ENCODE measurements around the gene EYA2.

EYA2 gene

GRCh38 chr20:47042464-47042863 lies 147.8 kb downstream of the EYA2 start:
- DNase-seq, result peak; percentile 19

- DNase-seq, result no peak
These were observed 148.4 kb downstream of the EYA2 start for GRCh38 chr20:47043086-47043485.

GRCh38 chr20:47044938-47045337 lies 150.3 kb downstream of the EYA2 start:
- no peak for DNase-seq

GRCh38 chr20:47048054-47048453 lies 153.4 kb downstream of the EYA2 start:
- no peak for DNase-seq

GRCh38 chr20:47049771-47050170 lies 155.1 kb downstream of the EYA2 start:
- DNase-seq, result no peak

- DNase-seq, result no peak
These were observed 156.4 kb downstream of the EYA2 start for GRCh38 chr20:47050996-47051395.

- no peak for DNase-seq
These were observed 157.4 kb downstream of the EYA2 start for GRCh38 chr20:47051936-47052526.

GRCh38 chr20:47054506-47054905 lies 159.9 kb downstream of the EYA2 start:
- DNase-seq, result no peak

GRCh38 chr20:47054945-47055344 lies 160.3 kb downstream of the EYA2 start:
- no peak for DNase-seq

GRCh38 chr20:47055699-47056369 lies 161.2 kb downstream of the EYA2 start:
- no peak for DNase-seq

- no peak for DNase-seq
These were observed 163.0 kb downstream of the EYA2 start for GRCh38 chr20:47057661-47058060.

- DNase-seq, result no peak
These were observed 163.6 kb downstream of the EYA2 start for GRCh38 chr20:47058236-47058635.

GRCh38 chr20:47059536-47059935 lies 164.9 kb downstream of the EYA2 start:
- DNase-seq, result no peak

- DNase-seq, result no peak
These were observed 166.9 kb downstream of the EYA2 start for GRCh38 chr20:47061549-47061948.

- no peak for DNase-seq
These were observed 167.7 kb downstream of the EYA2 start for GRCh38 chr20:47062226-47062890.

GRCh38 chr20:47063407-47063806 lies 168.8 kb downstream of the EYA2 start:
- DNase-seq, result no peak

- no peak for DNase-seq
These were observed 169.2 kb downstream of the EYA2 start for GRCh38 chr20:47063808-47064207.

GRCh38 chr20:47066484-47067270 lies 172.0 kb downstream of the EYA2 start:
- peak; percentile 41 for DNase-seq

GRCh38 chr20:47067776-47068175 lies 173.1 kb downstream of the EYA2 start:
- DNase-seq, result no peak

- no peak for DNase-seq
These were observed 175.5 kb downstream of the EYA2 start for GRCh38 chr20:47070176-47070575.

- DNase-seq, result no peak
These were observed 177.1 kb downstream of the EYA2 start for GRCh38 chr20:47071646-47072185.

- no peak for DNase-seq
These were observed 179.3 kb downstream of the EYA2 start for GRCh38 chr20:47073766-47074475.

- DNase-seq, result no peak
These were observed 180.6 kb downstream of the EYA2 start for GRCh38 chr20:47075263-47075662.
